PC-9 (cell line): Measurements from ENCODE around the gene CPB2.

ENCODE experiments used
- CTCF ChIP-seq: fragments of 200-600 bp; sonication (generic); conservative IDR thresholded peaks from 2 replicates; pipeline ENCODE4 v1.6.1; 2017; ENCODE audit warnings: mixed run types, antibody characterized with exemption, mild to moderate bottlenecking, moderate library complexity
- EZH2 ChIP-seq: fragments of 200-600 bp; sonication (generic); IDR thresholded peaks from 2 replicates; pipeline ENCODE4 v1.8.0; 2017; ENCODE audit warnings: antibody characterized with exemption, low read depth

GRCh38 chr13:46103037-46103436, 1.8 kb downstream of the CPB2 start:
- TF ChIP-seq EZH2 (no peak), CTCF (no peak)
